Vagina (tissue), 2 donors: ENCODE data around the gene TNNT3. TPM values are rescaled to one million over a fixed set of nuclear protein-coding genes. Genes with fewer than 3 reads are reported as not detected.

ENCODE experiments used
- DNase-seq, 2 donors: peaks; one replicate each; pipeline ENCODE4 v3.0.0-alpha.2; 2017; ENCODE audit errors: extremely low spot score in 2 of 2
- H3K27ac ChIP-seq: fragments of 200-600 bp; sonication (generic); one replicate; pipeline ENCODE4 v1.5.1; 2019
- H3K27me3 ChIP-seq: fragments of 200-600 bp; sonication (generic); one replicate; pipeline ENCODE4 v1.5.1; 2019
- H3K36me3 ChIP-seq, 2 donors: fragments of 200-600 bp; sonication (generic); one replicate each; pipeline ENCODE4 v1.5.1; 2017 to 2019
- H3K4me1 ChIP-seq: fragments of 200-600 bp; sonication (generic); one replicate; pipeline ENCODE4 v1.5.1; 2019
- H3K4me3 ChIP-seq, 2 donors: fragments of 200-600 bp; sonication (generic); 1 replicate in 1 of 2; 2 replicates in 1 of 2; pipeline ENCODE4 v1.5.1; 2016 to 2019
- H3K9me3 ChIP-seq: fragments of 200-600 bp; sonication (generic); one replicate; pipeline ENCODE4 v1.5.1; 2019
- CTCF ChIP-seq, 3 experiments: fragments of 450-650 bp in 2 of 3; fragments of 200-600 bp in 1 of 3; sonication (generic) in 1 of 3; IDR thresholded peaks; one replicate each; pipeline ENCODE4 v1.5.1; 2017 to 2019; ENCODE audit warnings: antibody characterized with exemption in 3 of 3, mild to moderate bottlenecking in 2 of 3, moderate library complexity in 2 of 3
- POLR2A ChIP-seq, 2 donors: fragments of 450-650 bp; IDR thresholded peaks; one replicate each; pipeline ENCODE4 v1.6.1; 2017; ENCODE audit warnings: antibody characterized with exemption in 2 of 2, mild to moderate bottlenecking in 2 of 2, moderate library complexity in 2 of 2
- POLR2AphosphoS5 ChIP-seq, 2 donors: sonication (generic); formaldehyde crosslinking; IDR thresholded peaks; one replicate each; pipeline ENCODE4 v1.9.0; 2017; ENCODE audit warnings: antibody characterized with exemption in 2 of 2, mild to moderate bottlenecking in 2 of 2, low read depth in 1 of 2; ENCODE audit not compliant: insufficient read depth in 1 of 2
- intact Hi-C: fragments of 100-400 bp; cut with DNase I; formaldehyde crosslinking; loops from one replicate; pipeline ENCODE4 v1.15.1; 2023
- total RNA-seq: library from RNA; depleted of rRNA; stranded (reverse); fragments of >200 nt; gene quantifications from one replicate; pipeline ENCODE4 v1.2.3, GENCODE V29; 2016

Gene TNNT3
- total RNA-seq, 1 donor from 2014 or later, result 20.4 TPM

DNA sequence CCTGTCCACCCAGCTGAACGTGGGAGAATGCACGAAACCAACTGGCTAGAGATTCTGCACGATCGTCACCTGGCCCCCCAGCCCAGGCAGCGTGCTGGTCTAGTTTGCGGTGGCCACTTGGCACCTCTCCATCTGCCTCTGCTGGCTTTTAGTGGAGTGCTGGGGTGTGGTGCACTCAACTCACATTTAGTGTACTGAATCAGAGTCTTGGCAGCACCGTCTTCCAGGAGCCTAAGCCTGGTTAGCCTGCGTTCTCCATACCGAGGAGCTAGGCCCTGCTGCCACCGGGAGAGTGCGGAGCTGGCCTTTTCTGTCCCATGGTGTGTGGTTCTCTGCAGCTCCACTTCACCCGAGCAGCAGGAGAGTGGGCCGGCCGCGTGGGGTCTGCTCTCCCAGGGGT, 30.4 kb downstream of the TNNT3 start:
- TF ChIP-seq POLR2A (IDR thresholded peaks at IDR 0.05) (no peak), CTCF (IDR thresholded peaks at IDR 0.05) (no peak), POLR2AphosphoS5 (IDR thresholded peaks at IDR 0.05; ENCODE audit: insufficient read depth in 1 of 2, low read depth in 1 of 2) (no peak)
- no peaks in the 10 kb centered on the region for H3K4me1 ChIP-seq
- H3K27me3 ChIP-seq, result no peaks in the 10 kb centered on the region
- no peaks in the 10 kb centered on the region for H3K9me3 ChIP-seq
- intact Hi-C loops, result no loop called here
- no peaks in the 10 kb centered on the region for H3K36me3 ChIP-seq
- no peak overlapping the region for H3K4me3 ChIP-seq
- no peak for DNase-seq
- H3K27ac ChIP-seq, result no peak overlapping the region

DNA sequence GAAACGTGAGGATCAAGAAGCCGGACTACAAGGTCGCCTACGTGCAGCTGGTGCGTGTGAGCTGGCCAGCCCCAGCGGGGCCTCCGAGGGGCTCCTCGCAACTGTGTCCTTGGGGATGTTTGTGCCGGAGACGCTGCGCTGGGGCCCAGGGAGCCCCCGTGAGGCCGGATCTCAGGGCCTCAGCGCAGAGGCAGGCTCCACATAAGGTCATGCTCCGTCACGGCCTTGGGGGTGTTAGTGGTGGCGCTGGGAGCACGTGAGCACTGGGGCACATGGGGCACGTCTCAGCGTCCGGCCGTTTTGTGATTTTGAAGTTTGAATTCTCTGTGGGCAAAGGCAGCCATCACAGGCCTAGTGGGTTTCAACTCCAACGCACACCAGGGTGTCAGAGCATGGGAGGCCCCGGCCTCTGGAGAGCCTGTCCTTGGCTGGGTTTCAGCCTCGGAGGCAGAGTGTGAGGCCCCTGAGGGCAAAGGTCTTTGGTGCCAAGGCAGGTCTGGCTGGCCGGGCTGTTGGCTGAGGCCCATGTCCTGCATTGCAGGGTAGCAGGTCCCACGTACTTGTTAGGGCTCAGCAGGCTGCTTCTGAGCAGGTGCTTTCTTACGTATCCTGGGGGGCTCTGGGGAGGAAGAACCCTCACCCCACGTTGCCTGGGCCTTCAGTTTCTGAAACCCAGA, 33.4 kb downstream of the TNNT3 start:
- no peaks in the 10 kb centered on the region for H3K36me3 ChIP-seq
- DNase-seq, result no peak

DNA sequence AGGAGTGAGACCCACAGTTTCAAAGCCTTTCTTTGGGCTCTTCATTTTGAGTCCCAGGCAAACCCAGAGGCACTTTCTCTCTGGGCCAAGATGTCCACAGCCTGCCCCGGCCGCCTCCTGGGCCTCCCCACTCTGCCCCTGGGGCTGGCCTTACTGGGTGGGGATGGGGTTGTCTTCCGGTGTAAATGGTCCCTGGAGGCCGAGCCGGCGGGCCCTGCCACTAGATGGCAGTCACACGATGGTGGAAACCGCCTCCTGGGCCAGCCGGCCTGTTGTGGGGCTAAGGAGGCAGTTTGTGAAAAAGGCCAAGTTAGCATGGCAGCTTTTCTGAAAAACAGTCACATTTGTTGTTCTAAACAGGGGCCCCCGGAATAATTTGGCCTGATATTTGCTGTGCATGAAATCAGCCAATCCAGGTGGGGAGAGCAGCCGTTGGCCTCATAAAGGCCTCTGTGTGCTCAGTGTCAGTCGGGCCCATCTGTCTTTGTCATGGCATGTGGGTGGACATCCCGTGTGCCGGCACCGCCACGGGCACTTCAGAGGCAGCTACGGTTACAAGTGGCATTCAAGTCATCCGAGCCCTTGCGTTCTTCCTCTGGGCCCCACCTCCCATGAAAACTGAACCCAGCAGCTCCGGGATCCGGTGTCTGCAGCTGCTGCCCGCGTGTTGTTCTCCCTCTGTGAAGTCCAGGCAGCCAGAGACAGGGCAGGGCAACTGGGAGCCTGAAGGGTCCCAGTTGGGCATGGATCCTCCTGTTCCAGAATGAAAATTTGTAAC, 34.2 kb downstream of the TNNT3 start:
- Histone ChIP-seq H3K27me3 (no peaks in the 10 kb centered on the region), H3K4me1 (no peaks in the 10 kb centered on the region), H3K9me3 (no peaks in the 10 kb centered on the region), H3K27ac (no peak overlapping the region), H3K4me3 (no peak overlapping the region), H3K36me3 (no peaks in the 10 kb centered on the region)
- DNase-seq, result no peak
- intact Hi-C loops, result no loop called here
- no peak for TF ChIP-seq POLR2AphosphoS5 (IDR thresholded peaks at IDR 0.05; ENCODE audit: insufficient read depth in 1 of 2, low read depth in 1 of 2)
- no peak for TF ChIP-seq CTCF (IDR thresholded peaks at IDR 0.05)
- TF ChIP-seq POLR2A (IDR thresholded peaks at IDR 0.05), result no peak

More for the DNA sequence above, 33.4 kb downstream of the TNNT3 start:
- no peaks in the 10 kb centered on the region for H3K27me3 ChIP-seq
- H3K4me1 ChIP-seq, result no peaks in the 10 kb centered on the region
- no peak overlapping the region for H3K27ac ChIP-seq
- no peak overlapping the region for H3K4me3 ChIP-seq
- intact Hi-C loops, result no loop called here
- no peak for TF ChIP-seq POLR2A (IDR thresholded peaks at IDR 0.05)
- no peak for TF ChIP-seq CTCF (IDR thresholded peaks at IDR 0.05)
- no peak for TF ChIP-seq POLR2AphosphoS5 (IDR thresholded peaks at IDR 0.05; ENCODE audit: insufficient read depth in 1 of 2, low read depth in 1 of 2)
- H3K9me3 ChIP-seq, result no peaks in the 10 kb centered on the region

- Histone ChIP-seq H3K4me3 (no peak overlapping the region), H3K36me3 (no peaks in the 10 kb centered on the region), H3K27me3 (no peaks in the 10 kb centered on the region), H3K27ac (no peak overlapping the region), H3K4me1 (no peaks in the 10 kb centered on the region), H3K9me3 (no peaks in the 10 kb centered on the region)
- DNase-seq, result no peak
- intact Hi-C loops, result no loop called here
- TF ChIP-seq POLR2A (IDR thresholded peaks at IDR 0.05) (no peak), POLR2AphosphoS5 (IDR thresholded peaks at IDR 0.05; ENCODE audit: insufficient read depth in 1 of 2, low read depth in 1 of 2) (no peak), CTCF (IDR thresholded peaks at IDR 0.05) (no peak)
Measured at GRCh38 chr11:1958367-1958766, 38.9 kb downstream of the TNNT3 start.

GRCh38 chr11:1959786-1960185, 40.3 kb downstream of the TNNT3 start:
- intact Hi-C loops, result no loop called here

More at GRCh38 chr11:1959786-1960185, 40.3 kb downstream of the TNNT3 start:
- Histone ChIP-seq H3K4me3 (no peak overlapping the region), H3K27me3 (no peaks in the 10 kb centered on the region), H3K36me3 (no peaks in the 10 kb centered on the region), H3K27ac (no peak overlapping the region), H3K9me3 (no peaks in the 10 kb centered on the region), H3K4me1 (no peaks in the 10 kb centered on the region)
- no peak for TF ChIP-seq CTCF (IDR thresholded peaks at IDR 0.05)
- TF ChIP-seq POLR2A (IDR thresholded peaks at IDR 0.05), result no peak
- no peak for TF ChIP-seq POLR2AphosphoS5 (IDR thresholded peaks at IDR 0.05; ENCODE audit: insufficient read depth in 1 of 2, low read depth in 1 of 2)
- no peak for DNase-seq
